GM18498 (cell line): ENCODE results near the gene GSG1L.

Experiments
- ATAC-seq: cut with Tn5 transposase; IDR thresholded peaks from one replicate; pipeline ENCODE4 v1.9.1; 2021; ENCODE audit warnings: mild to moderate bottlenecking, moderate library complexity; ENCODE audit not compliant: unreplicated experiment

GSG1L gene

DNA sequence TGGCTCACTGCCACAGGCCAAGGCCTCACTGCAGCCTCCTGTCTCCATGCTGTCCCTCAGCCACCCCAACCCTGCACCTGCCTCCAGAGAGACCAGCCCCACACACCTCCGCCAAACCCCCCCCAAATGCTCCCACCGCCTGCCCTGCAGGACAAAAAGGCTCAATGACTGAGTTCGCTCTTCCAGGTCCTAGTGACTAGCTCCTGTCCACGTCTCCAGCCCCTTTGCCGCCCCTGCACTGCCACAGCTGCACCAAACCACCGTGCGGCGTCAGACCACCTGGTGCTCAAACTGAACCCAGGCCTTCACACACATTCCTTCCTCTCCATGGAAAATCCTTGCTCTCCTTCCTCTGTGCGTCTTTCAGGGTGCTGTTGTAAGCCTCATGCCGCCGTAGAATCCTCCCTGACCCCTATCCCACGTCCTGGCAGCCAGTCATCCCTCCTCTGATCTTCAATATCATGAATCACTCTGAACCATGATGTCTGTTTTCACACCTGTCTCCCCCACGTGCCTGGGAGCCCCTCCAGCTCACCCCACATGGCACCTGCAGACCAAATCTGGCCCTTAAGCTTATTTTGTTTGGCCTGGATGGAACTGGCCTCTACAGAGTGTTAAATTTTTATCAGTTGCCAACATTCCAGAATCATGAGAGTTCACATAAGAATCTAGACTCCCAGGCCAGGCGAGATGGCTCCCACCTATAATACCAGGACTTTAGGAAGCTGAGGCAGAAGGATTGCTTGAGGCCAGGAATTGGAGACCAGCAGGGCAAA lies 4.3 kb upstream of the GSG1L start:
- ATAC-seq: no peak

- ATAC-seq: no peak
Measured at GRCh38 chr16:28064706-28065249, 1.3 kb upstream of the GSG1L start.

DNA sequence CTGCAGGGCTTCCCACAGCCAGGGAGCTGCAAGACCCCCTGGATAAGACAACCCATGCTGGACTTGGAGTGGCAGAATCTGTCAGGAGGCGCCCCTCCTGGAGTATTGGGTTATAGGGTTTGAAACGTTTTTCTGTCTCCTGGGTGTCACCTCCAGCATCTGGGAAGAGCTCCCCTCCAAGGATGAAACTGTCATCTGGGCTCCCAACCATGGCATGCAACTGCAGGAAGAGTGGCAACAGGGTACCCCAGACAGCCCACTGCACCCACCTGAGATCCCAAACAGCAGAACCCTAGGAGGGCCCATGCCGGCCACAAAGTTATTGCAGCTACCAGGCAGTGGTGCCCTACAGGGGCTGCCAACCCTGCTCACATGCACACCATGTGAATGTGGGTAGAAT lies 636 bp upstream of the GSG1L start:
- no peak for ATAC-seq

- no peak for ATAC-seq
Measured at GRCh38 chr16:28062847-28063521, 530 bp downstream of the GSG1L start.

DNA sequence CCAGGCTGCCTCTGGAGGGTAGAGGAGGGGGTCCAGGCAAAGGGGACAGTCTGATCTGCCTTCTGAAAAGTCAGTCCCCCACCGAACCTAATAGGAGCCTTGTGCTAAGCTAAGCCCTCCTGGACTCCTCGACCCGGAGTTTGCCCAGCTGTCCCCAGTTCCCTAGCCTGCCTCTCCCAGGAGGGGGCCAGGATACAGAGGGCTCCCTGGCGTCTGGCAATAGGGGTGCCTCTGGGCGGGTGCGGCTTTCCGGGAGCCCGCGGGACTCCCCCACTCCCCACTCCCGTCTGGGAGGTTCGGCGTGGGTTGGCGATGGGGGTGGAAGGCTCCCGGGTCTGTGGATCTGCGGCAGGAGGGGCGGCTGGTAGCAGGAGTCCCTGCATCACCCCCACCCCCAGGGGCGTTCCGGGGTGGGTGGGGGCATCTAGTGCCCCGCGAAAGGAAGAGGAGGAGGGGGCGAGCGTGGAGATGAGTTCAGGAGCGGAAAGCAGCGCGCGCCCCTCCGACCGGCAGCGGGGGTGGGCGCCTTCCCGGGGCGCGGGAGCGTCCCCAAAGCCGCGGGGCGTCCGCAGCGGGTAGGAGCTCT lies 1.2 kb downstream of the GSG1L start:
- ATAC-seq: no peak

- no peak for ATAC-seq
Measured at GRCh38 chr16:28061352-28062101, 2.0 kb downstream of the GSG1L start.

- ATAC-seq: no peak
Measured at GRCh38 chr16:28059841-28060575, 3.5 kb downstream of the GSG1L start.

DNA sequence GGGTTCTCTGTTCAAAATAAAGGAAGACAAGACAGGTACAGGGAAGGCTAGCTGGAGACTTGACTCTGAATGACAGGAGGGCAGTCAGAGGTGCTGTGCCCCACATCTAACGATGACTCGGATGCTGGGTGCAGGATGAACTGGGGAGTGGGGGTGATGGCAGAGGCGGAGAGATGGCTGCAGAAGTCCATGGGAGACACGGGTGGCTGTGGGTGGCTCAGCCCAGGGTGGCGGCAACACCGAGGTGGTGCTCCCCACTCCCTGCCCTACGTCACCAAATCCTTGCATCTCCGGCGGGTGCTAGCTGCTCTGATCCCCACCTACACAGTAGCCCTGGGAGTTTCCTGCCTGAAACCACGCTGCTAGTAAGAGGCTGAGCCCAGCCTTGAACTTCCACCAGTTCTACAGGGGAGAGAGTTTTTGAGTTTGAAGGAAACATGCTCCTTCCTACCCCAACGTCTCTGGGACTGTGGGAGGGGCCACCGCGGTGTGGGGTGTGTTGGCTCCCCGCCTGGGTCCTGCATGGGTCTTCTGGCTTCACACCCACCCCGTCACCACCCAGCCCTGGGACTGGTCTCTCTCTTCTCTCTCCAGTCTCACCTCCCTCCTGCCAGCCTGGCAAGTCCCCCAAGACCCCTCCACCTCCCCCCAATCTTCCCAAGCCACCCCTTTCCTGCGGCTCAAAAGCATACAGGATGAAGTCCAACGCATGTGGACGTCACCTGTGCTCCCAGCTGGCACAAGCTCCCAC lies 4.5 kb downstream of the GSG1L start:
- no peak for ATAC-seq

DNA sequence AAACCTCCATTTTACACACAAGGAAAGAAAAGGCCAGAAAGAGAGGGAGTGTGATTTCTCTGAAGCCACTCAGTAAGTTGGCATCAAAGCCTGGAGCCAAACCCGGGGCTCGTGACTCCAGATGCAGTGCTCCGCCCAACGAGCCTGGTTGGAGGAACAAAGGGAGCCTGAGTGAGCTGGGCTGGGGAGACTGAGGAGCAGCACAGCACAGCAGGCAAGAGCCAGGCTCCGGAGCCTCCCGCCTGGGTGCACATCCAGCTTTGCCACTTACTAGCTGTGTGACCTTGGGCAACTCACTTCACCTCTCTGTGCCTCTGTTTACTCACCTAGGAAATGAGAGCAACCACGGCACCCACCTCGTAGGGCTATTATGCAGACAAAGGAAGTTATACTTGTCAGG lies 5.6 kb downstream of the GSG1L start:
- ATAC-seq: no peak

DNA sequence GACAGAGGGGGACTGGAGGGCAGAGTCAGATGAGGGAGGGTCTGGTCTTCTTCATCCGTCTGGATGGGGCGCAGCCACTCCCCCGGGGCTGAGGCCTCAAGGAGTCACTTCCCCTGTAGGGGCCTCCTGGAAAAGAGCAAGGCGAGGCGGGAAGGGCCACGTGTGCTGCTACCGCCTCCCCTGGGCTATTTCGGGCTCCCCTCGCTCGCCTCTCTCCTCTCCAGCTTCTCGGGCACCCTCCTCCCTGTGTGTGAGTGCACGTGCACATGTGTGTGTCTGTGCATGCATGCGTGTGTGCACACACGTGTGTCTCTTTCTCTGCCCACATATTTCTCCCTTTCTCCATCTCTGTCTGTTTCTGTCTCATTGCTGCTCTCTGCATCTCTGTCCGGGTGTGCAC lies 10.1 kb downstream of the GSG1L start:
- ATAC-seq: no peak

- ATAC-seq: no peak
Measured at GRCh38 chr16:28052274-28053128, 11.0 kb downstream of the GSG1L start.

DNA sequence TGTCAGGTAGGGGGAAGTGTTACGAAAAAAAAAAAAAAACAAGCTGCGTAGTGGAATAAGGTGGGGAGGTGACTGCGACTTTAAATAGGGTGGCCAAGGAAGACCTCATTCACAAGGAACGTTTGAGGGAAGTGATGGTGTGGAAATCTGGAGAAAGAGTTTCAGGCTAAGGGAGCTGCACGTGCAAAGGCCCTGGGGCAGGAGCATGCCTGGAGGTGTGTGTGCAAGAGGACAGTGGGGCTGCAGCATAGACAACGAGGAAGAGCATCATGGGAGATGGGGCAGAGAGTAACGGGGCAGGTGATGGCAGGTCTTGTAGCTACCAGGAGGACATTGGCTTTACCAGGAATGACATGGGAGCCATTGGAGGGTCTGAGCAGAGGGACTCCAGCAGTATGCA lies 12.0 kb downstream of the GSG1L start:
- ATAC-seq: no peak

- no peak for ATAC-seq
Measured at GRCh38 chr16:28042811-28043210, 20.7 kb downstream of the GSG1L start.

- ATAC-seq: no peak
Measured at GRCh38 chr16:28041615-28042014, 21.9 kb downstream of the GSG1L start.

DNA sequence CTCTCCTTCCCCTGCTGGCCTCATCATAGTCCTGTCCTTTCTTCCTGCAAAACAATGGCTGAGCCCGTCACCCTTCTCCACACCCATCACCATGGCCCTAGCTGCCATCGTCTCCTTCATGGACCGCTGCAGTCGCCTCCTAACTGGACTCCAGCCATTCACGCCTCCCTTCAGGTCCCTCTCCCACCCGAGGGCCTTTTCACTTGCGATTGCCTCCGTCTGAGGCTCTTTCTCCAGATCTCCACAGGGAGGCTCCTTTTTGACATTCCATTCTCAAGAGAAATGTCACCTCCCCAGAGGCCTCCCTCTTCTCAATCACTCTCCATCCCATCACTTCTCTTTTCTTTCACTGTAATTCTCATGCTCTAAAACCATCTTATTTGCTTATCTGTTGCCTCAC lies 23.5 kb downstream of the GSG1L start:
- ATAC-seq: no peak

DNA sequence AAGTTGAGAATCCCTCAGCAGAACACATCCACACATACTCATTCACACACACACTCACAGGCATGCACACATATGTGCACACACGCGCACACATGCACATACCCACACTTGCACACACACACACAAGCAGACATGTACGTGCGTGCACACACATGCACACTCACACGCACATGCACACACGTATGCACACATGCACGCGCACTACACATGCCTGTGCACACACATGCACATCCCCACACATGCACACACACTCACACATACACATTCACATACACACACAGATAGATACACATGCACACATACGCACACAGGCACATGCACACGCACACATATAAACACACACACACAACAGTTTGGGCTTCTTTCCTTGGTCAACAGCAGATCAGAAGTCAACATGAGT lies 24.0 kb downstream of the GSG1L start:
- ATAC-seq: no peak

- ATAC-seq: no peak
Measured at GRCh38 chr16:28038409-28038808, 25.1 kb downstream of the GSG1L start.

GRCh38 chr16:28035866-28036393 lies 27.6 kb downstream of the GSG1L start:
- no peak for ATAC-seq

GRCh38 chr16:28033870-28034269 lies 29.6 kb downstream of the GSG1L start:
- ATAC-seq: no peak
